Measurements from ENCODE around the gene MRAS.
"Not testable (repeated sequence)": the region's sequence is repeated elsewhere in the genome, so short reads cannot be mapped to it uniquely, and the experiment has no call there.

The MRAS gene

GRCh38 chr3:138450704-138451424 is 102.5 kb downstream of the MRAS start:
- DNase-seq: no peak

- DNase-seq: no peak
These were observed 103.3 kb downstream of the MRAS start for GRCh38 chr3:138451595-138452162.

- DNase-seq: no peak
These were observed 104.1 kb downstream of the MRAS start for GRCh38 chr3:138452436-138452835.

- not testable (repeated sequence) for DNase-seq
These were observed 105.6 kb downstream of the MRAS start for GRCh38 chr3:138453940-138454339.
